NCI-H2107 treated with DMSO at 0.1 percent for 48 hours (cell line): ENCODE data around the gene PER1.
A peak's percentile ranks its signal among the peaks of the same experiment; 100 is the strongest.
"Not testable (repeated sequence)": the region's sequence is repeated elsewhere in the genome, so short reads cannot be mapped to it uniquely, and the experiment has no call there.

ENCODE experiments used
- DNase-seq: peaks from one replicate; lab custom pipeline; 2025; ENCODE audit not compliant: unreplicated experiment; lab: John Stamatoyannopoulos, UW

PER1 gene

GRCh38 chr17:8173056-8173870 is 21.1 kb upstream of the PER1 start:
- peak; percentile 83 for DNase-seq

DNA sequence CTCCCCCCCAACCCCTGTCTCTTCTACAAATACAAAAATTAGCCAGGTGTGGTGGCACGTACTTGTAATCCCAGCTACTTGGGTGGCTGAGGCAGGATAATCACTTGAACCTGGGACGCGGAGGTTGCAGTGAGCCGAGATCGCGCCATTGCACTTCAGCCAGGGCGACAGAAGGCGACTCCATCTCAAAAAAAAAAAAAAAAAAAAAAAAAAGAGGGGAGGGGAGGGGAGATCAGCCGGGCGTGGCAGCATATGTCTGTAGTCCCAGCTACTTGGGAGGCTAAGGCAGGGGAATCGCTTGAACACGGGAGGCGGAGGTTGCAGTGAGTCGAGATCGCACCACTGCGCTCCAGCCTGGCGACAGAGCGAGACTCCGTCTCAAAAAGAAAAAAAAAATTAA is 18.0 kb upstream of the PER1 start:
- DNase-seq, result not testable (repeated sequence)

GRCh38 chr17:8167526-8167925 is 15.3 kb upstream of the PER1 start:
- no peak for DNase-seq

DNA sequence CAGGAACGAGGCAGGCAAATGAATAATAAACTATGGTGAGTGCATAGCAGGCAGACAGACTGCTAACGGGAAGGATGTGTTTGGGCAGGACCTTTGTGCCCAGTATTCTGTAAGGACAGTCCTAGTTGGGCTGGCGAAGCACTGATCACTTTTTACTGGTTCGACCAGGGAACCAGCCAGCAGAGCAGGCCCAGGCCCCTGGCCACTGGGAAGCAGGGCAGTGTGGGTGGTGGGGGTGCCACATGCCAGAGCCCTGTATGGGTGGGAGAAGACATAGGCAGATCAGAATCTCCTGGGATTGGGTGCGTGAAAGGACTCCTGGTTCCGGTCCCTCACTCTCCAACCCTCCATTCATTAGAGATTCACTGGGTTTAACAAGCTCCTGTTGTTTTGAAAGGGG is 14.5 kb upstream of the PER1 start:
- no peak for DNase-seq

GRCh38 chr17:8164815-8165131 is 12.6 kb upstream of the PER1 start:
- no peak for DNase-seq

GRCh38 chr17:8163978-8164814 is 12.0 kb upstream of the PER1 start:
- DNase-seq, result no peak

DNA sequence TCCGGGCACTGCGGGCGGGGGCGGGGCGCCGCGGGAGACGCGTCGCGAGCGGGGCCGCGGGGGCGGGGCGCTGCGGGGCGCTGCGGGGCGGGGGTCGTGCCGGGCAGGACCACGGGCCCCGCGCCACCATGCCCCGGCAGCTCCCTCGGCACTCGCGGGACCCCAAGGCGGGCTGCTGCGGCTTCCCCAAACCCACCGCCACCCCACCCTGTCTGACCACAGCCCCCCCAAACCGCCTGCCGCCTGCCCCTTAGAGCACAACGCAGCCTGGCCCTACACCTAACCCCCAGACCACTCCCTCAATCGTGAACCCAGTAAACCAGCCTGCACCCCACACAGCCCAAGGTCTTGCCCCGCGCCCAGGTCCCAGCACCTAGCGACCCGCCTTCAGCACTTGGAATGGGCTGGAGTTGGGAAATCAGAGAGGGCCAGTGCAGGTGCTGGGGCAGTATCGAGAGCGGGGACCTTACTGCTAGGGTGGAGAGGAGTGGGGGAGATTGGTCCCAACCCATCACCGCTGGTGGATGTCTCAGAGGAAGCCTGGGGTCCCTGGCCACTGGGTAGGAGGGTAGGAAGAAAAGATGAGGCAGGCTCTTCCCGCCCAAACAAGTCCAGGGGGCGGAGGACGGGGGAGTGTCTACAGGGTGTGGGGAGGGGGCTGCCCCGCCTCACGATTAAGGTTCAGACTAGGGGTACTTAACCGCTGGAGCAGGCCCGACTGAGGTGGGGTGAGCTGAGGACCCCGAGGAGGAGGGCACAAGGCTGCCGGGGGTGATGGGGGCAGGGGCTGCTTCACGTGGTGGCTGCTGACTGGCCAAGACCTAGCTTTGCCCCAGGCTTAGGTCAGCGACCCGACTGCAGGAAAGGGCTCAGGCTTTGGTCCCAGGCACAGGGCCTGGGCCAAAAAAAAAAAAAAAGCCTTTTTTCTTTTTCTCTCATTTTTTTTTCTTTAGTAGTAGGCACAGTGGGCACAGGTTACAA is 11.1 kb upstream of the PER1 start:
- DNase-seq, result no peak

GRCh38 chr17:8162233-8162996 is 10.2 kb upstream of the PER1 start, which contains the start of gene VAMP2:
TSS of gene VAMP2 (minus strand) at chr17:8162948. CDS start at chr17:8162879, 69 bp downstream.
- no peak for DNase-seq

DNA sequence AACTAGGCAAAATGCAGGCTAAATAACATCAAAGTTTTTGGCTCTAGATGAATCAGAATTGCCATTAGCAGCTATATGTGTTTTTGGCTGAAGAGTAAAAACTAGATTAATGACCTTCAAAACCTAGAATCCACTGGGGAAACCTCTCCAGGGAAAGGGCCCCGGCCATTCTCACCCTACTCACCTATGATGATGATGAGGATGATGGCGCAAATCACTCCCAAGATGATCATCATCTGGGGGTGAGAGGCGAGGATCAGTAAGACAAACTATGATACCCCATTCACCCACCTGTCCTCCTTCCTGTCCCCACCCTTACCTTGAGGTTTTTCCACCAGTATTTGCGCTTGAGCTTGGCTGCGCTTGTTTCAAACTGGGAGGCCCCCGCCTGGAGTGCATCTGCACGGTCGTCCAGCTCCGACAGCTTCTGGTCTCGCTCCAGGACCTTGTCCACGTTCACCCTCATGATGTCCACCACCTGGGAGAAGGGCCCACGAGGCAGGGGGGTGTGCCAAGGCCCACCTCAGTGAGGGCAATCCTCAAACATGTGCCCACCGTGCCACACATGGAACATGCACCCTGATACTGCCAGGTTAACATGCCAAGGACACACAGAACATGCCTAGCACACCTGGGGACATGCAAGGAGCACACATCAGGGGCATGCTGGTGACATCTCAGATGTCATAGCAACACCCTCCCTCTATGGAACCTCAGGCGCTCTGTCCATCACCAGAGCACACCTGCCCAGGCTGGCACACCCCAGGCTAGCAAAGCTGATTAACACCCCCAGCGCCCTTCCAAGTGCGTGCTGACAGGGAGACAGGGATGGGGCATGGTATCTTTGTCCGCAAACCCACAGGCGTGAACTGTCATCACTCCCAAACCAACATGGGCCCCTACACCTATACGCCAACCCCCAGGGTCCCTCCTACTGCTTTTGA is 9.4 kb upstream of the PER1 start:
- DNase-seq, result no peak

- DNase-seq, result no peak
Observed at GRCh38 chr17:8160741-8161221, 8.6 kb upstream of the PER1 start.

DNA sequence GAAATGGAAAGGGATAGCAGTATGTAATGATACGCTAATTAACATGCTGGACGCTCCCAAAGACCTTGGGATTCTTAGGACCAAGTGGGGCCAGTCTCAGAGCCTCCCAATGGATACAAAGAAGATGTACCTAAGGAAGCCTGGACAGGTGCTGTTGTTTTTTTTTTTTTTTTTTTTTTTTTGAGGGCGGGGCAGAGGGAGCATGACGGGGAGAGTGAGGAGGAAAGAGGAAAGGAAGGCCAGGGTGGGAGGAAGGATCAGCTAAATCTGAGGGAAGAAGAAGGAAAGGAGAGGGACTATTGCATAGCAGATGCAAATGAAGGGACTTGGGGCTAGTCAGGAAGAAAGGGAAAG is 8.0 kb upstream of the PER1 start:
- no peak for DNase-seq

DNA sequence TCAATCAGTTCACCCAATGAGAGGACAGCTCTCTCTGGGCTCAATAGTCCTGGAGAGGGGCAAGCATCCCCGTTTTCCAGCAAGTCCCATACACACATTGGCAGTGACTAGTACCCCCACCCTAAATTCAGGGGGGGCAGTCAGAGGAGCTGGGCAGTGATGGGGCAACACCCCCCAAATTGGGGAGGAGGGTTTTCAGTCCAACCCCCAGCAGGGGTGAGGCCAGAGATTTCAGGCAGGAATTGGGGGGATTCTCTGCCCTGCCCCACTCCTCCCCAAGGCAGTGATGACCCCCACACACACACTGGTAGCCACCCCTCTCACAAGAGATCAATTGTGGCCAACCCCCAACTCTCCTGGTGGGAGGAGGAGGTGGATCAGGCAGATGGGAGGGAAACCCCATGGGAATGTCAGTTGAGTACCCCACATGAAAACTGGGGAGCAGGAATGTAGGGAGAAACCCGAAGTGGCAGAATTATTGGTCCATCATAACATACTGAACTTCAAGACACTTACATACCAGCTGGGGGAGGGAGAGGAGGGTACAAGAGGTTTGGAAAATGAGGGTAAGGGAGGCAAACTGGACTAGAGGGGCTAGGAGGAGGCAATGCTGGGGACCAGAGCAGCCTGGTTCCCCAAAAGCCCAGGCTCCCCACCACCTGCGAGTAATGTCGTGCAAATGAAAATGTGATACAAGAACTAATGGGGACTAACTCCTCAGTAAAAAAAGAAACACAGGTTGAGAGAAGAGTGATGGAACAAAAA is 7.4 kb upstream of the PER1 start:
- no peak for DNase-seq

DNA sequence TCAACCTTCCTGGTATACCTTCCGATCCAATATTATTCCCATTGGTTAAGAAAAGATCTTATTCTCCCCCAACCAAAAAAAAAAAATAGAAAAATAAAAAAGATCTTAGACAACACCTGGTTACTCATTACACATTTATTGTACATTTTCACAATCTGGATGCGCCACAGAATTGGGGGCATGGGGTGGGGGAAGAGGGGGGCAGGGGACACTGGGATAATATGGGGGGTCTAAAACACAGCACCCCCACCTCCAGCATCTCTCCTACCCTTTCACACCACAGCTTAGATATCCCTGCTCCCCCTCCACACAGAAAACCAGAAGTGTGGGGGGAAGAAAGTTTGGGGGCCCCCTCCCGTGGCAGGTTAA is 6.8 kb upstream of the PER1 start:
- DNase-seq, result no peak

DNA sequence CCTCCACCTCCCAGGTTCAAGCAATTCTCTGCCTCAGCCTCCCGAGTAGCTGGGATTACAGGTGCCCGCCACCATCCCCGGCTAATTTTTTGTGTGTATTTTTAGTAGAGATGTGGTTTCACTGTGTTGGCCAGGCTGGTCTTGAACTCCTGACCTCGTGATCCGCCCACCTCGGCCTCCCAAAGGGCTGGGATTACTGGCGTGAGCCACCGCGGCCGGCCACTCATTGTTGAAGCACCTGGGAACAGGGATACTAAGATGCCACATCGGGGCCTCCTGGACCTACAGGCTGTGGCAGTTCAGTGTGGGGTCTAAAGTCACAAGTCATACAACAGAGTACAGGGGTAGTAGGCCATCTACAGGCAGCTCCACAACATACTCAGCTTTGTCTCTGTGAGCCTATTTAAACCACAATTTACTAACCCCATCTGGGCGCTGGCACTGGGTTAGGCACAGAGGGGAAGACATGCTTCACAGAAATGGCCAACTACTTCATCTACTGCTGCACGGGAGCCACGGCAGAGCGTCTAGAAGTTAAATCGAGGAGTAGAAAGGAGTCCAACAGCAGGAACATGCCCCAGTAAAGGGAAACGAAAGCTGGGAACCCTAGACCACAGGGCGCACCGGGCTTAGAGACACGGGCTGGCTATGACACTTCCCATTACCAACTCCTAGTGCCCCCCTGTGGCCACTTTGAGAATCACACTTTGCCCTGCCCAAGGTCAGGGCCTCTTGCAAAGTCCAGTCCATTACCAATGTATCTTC is 6.2 kb upstream of the PER1 start:
- DNase-seq, result no peak

DNA sequence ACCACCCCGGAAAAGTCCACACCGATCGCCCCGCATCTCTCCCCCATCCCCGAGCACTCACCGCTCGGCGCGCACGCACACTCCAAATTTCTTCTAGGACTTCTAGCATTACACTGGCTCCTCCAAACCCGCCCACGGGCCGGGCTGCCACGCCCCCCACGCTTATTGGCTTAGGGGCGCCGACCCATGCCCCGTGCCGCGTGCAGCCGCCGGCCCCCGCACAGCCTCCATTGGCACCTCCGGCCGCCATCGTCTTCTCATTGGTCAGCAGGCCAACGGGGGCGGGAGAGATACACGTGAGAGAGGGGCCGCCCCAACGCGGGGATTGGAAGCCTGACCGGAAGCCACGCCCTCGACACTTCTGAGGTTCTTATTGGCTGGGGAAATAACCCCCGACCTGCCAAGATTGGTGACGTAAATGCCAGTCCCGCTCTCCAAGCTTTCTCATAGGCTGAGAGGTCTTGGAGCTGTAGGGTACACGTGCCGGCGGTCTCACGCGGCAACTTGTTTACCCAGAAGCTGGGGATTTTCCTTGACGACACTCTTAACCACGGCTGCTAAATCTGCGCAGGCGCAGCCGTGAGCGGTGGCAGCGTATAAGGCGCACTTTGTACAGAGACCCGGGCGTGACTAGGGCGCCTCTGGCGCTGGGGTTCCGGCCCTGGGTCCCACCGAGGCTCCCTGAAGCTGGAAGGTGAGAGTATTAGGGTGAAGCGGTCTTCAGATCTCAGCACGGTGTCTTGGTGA is 4.2 kb upstream of the PER1 start:
- peak; percentile 96 for DNase-seq

DNA sequence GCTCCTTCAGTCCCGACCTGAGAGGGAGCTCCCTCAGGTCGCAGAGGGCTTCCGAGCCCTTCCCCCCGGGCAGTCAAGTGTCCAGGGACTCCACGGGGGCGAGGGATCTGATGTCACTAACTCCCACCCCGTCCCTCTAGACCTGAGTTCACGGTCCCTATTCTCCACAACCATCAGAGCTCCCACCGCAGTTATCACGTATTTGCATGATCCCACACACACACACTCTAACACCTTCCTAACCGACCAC is 3.7 kb upstream of the PER1 start:
- DNase-seq, result no peak

- DNase-seq, result no peak
Observed at GRCh38 chr17:8155231-8155995, 3.2 kb upstream of the PER1 start.
